ENCODE measurements around the gene GNA12. TPM values are rescaled to one million over a fixed set of nuclear protein-coding genes. Genes with fewer than 3 reads are reported as not detected.
"Not testable (repeated sequence)": the region's sequence is repeated elsewhere in the genome, so short reads cannot be mapped to it uniquely, and the experiment has no call there.

GNA12 gene
- total RNA-seq, 1 experiment from 2014 or later = 20.6 TPM

DNA sequence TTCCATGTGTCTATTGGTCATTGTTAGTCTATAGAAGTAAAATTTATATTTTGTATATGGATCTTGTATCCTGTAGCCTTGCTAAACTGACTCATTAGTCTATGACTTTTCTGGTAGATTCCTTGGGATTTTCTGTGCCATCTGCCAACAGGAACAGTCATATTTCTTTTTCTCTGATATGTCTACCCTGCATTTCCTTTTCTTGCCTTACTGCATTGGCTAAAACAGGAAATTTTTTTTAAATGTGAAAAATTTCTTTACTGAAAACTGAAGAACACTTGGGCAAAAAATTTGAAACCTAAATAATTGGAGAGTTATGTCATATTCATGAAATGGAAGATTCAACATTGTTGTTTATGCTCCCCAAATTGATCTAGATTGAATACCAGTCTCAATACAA, 88.6 kb downstream of the GNA12 start:
- DNase-seq (ENCODE audit: low read depth) = no peak

DNA sequence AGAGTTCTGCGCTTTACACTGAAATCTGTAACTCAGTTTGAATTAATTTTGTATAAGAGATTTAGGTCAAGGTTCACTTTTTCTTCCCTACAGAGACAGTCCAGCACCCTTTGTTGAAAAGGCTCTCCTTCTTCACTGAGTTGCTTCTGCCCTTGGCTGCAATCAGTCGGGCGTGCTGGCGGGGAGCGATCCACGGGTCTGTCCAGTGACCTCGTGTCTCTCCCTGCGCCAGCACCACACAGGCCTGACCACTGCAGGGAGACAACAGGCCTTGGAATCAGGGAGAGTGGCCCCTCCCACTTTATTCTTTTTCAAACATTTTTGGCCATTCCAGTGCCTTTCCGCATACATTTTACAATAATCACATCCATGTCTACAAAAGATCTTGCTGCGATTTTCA, 89.2 kb downstream of the GNA12 start:
- no peak for DNase-seq (ENCODE audit: low read depth)

DNA sequence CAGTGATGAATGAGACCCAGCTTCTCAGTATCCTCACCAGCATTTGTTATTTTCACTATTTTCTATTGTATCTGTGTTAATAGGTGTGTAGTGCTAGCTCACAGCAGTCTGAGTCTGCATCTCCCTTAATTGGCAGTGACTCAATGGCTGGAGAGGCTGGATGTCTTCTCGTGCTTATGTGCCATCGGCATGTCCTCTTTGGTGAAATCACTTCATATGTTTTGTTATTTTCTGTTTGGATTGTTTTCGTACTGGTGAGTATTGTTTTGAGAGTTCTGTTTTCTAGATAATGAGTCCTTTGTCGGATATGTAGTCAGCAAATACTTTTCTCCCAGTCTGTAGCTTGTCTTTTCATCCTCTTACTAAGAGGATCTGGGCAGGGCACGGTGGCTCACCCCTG, 90.0 kb downstream of the GNA12 start:
- no peak for DNase-seq (ENCODE audit: low read depth)

DNA sequence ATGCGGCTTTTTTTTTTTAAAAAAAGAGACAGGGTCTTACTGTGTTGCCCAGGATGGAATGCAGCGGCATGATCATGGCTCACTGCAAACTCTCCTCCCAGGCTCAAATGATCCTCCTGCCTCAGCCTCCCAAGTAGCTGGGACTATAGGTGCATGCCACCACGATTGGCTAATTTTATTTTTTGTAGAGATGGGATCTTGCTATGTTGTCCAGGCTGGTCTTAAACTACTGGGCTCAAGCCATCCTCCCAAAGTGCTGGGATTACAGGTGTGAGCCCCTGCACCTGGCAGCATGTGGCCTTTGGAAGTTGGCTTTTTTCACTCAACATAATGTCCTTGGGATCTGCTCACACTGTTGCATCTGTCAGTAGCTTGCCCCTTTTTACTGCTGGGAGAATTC, 91.0 kb downstream of the GNA12 start:
- DNase-seq (ENCODE audit: low read depth) = no peak

DNA sequence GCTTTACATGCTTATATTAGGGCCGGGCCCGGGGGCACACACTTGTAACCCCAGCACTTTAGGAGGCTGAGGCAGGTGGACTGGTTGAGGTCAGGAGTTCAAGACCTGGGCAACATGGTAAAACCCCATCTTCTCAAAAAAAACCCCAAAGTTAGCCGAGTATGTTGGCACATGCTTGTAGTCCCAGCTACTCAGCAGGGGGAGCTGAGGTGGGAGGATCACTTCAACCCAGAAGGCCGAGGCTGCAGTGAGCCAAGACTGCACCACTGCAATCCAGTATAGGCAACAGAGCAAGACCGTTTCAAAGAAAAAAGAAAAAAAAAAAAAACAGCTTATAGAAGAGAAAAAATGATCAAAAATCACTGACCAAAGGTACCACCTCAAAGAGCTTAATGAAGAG, 93.0 kb downstream of the GNA12 start:
- no peak for DNase-seq (ENCODE audit: low read depth)

DNA sequence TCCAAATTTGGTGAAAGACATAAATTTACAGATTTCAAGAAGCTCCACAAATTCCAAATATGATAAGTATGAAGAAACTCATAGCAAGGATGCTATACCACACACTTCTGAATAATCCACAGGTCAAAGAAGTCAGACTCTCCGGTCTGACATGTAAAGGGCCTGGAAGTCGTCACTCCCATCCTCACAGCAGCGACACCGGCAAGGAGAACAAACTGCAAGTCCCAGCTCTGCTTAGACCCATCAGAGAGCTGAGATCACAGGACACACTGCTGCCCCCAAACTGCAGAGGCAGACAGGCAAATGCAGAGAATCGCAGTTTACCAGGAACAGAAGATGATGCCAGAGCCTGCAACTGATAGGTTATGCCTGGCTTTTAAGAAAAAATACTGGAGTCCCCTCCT, 94.1 kb downstream of the GNA12 start:
- DNase-seq (ENCODE audit: low read depth) = no peak

DNA sequence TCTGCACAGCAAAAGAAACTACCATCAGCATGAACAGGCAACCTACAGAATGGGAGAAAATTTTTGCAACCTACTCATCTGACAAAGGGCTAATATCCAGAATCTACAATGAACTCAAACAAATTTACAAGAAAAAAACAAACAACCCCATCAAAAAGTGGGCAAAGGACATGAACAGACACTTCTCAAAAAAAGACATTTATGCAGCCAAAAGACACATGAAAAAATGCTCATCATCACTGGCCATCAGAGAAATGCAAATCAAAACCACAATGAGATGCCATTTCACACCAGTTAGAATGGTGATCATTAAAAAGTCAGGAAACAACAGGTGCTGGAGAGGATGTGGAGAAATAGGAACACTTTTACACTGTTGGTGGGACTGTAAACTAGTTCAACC, 95.4 kb downstream of the GNA12 start:
- DNase-seq (ENCODE audit: low read depth) = not testable (repeated sequence)

DNA sequence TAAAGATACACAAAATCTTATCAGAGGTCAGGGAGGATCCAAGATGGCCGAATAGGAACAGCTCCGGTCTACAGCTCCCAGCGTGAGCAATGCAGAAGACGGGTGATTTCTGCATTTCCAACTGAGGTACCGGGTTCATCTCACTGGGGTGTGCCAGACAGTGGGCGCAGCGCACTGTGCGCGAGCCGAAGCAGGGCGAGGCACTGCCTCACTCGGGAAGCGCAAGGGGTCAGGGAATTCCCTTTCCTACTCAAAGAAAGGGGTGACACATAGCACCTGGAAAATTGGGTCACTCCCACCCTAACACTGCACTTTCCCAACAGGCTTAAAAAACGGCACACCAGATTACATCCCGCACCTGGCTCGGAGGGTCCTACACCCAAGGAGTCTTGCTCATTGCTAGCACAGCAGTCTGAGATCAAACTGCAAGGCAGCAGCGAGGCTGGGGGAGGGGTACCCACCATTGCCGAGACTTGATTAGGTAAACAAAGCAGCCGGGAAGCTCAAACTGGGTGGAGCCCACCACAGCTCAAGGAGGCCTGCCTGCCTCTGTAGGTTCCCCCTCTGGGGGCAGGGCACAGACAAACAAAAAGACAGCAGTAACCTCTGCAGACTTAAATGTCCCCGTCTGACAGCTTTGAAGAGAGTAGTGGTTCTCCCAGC, 100.5 kb downstream of the GNA12 start:
- not testable (repeated sequence) for DNase-seq (ENCODE audit: low read depth)

DNA sequence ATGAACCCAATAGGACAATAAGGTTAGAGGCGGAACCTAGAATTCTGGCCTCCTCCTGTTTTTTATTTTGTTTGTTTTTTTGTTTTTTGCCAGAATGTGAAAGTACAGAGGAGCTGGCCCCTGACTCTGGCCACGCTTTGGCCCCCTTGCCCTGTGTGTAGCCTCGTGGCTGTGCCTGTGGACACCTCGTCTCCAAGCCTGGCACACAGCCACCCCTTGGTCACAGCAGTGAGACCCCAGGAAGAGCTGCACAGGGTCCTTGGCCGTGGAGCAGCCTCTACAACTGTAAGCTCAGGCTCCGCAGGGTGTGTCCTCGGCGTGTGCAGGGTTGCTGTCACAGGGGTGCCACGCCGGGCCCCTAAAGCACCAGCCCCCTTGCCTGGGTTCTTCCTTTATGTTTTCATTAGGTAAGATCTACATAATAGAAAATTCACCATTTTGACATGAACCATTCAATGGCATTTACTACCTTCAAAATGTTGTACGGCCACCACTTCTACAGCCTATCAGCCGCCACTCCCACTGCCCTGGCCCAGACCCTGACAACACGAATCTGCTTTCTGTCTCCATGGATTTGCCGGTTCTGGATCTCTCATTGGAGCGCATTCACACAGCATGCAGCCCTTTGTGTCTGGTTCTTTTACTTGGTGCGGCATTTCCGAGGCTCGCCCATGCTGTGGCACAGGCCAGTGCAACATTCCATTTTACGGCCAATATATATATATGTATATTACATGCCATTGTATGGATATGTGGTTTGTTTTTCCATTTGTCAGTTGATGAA, 105.2 kb downstream of the GNA12 start:
- no peak for DNase-seq (ENCODE audit: low read depth)

DNA sequence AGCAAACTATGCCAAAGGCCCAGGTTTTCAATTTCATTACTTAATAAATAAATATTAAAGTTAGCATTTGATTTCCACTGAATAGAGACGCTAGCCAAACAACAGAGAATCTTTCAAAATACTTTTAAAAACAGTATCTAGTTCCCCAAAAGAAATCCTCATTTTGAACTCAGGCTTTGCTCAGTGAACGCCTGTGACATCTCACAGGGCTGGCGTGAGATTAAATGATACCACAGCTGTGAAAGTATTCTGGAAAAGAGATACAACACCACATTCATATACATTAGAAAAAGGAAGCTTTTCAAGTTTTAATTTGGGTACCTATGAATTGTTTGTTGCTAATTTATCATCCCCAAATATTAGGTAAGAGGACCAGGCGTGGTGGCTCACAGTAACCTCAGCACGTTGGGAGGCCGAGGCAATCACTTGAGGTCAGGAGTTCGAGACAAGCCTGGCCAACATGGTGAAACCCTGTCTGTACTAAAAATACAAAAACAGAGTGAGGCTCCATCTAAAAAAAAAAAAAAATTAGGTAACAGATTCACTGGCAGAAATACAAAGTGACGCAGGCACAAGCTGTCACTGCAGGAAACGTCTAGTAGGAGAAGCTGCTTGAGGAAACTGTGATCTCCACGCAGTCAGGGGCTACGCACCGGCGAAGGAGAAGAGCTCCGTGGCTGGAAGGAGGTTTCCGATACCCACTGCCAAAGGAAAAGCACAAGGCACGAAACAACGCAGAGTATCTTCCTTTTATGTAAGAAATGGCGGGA, 106.2 kb downstream of the GNA12 start:
- no peak for DNase-seq (ENCODE audit: low read depth)

DNA sequence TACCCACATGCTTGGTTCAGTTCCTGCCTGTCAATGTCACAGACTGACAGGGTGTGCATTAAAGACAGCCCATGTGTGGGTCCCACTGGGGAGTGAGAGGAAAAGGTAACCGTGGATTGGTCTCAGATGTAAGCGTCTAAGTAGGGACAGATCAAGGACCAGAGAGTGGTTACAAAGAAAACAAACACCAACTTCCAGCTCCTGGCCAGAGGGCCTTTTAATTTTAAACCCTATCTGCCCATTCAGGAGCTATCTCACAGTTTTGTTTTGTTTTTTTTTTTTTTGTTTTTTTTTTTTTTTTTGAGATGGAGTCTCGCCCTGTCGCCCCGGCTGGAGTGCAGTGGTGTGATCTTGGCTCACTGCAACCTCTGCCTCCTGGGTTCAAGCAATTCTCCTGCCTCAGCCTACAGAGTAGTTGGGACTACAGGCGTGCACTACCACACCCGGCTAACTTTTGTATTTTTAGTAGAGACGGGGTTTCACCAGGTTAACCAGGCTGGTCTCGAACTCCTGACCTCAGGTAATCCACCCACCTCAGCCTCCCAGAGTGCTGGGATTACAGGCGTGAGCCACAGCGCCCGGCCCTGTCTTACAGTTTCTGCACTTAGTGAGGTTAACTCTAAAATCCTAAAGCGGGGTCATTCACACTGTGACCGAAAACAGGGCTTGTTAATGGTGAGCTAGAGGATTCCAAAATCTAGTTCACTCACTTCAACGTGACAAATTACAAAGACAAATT, 106.9 kb downstream of the GNA12 start:
- DNase-seq (ENCODE audit: low read depth) = not testable (repeated sequence)

DNA sequence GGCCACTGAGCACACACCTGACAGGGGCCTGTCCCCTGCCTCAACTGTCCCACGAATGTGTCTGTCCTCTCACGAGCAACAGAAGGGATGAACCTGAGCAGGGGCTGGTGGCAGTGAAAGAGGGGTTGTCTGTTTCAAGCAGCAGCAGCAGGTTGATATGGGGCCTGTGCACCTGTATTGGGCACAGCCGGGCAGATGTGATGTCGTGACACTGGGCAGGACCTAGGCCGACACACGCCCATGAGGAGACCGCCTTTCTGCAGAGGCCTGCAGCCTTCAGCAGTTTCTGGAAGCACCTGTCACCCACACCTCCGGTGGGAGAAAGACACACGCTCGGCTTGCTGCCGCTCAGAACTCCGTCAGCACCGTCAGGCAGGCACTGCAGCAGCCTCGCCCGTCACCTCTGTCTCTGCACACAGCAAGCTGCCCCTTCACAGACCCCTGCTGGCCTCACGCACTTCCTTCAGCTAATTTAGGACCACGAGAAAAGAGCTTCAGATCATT, 107.6 kb downstream of the GNA12 start:
- no peak for DNase-seq (ENCODE audit: low read depth)

DNA sequence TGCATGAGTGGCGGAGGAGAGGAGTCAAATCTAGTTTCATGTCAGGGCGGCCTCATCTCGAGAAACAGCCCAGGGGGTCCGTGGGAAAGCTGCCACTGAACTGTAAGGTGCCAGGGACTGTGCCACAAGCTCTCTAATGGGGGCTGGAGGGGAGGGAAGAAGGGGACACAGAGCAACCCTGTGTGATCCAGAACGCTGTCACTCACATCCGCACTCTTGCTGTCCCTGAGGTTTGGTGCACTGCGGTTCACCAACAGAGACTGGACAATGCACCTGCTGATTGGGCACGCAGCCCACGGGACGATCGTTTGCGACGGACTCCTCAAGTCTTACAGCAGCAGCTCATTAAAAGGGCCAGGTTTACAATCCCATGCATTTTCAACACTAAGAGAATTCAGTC, 108.4 kb downstream of the GNA12 start:
- no peak for DNase-seq (ENCODE audit: low read depth)

DNA sequence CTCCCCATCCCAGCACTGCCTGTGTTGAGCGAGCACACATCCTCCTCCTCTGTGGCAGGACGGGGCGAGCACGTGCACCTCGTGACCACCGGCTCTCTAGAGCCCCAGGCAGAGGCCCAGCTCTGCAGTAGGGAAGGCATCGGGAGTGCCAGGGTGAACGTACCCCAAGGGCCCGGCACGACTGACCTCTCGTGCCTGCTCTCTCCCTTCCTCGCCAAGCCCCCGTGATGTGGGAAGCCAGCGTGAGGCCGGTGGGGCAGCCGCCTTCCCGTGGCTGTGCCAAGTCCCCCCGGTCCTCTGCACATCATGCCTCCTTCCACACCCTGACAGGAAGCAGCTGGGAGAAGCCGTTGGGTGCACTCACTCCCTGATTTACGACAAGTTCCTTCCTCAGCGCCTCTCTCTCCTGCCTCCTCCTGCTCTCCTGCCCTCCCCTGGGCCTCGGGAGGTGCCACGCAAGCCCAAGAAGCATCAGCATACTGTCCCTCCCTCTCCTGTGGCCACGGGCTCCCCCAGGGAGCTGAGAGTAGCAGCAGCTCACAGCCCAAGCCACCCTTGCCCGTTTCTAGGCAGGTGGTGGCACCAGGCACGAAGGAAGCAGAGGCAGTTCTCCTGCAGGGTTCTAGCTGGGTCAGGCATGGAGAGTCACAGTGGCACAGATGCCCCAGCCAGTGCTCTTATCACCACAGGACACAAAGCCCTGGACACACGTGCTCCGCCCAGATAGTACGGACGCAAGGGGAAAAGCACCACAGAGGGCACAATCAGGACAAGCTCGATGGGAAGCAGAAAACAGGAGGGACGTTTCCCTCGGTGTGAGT, 109.1 kb downstream of the GNA12 start:
- peak; percentile 30 for DNase-seq (ENCODE audit: low read depth)

DNA sequence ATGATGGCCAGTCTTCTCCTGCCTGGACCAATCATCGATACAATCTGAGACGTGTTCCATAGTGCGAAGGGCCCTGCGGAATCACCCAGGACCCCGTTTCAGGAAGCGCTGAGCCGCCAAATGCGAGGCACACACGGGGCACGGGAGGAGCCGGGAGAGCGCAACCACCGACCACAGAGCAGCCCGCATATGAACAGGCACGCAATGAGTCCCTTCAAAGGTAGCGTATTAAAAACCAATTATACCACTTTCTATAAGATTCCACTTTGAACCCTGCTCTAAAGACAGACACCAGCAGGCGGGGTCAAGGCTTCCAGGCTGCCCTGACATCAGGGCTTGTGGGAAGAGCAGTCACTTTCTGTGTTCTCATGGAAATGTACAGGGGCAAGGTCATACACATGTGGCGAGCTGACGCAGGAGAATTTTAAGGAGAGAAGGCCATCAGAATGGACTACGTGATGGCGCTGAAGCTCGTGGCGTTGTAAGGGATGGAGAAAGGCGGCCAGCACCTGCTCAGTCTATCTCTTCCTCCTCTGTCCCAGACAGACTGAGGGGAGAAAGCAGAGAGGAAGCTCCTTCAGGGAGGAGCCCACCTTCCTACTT, 109.9 kb downstream of the GNA12 start:
- no peak for DNase-seq (ENCODE audit: low read depth)

DNA sequence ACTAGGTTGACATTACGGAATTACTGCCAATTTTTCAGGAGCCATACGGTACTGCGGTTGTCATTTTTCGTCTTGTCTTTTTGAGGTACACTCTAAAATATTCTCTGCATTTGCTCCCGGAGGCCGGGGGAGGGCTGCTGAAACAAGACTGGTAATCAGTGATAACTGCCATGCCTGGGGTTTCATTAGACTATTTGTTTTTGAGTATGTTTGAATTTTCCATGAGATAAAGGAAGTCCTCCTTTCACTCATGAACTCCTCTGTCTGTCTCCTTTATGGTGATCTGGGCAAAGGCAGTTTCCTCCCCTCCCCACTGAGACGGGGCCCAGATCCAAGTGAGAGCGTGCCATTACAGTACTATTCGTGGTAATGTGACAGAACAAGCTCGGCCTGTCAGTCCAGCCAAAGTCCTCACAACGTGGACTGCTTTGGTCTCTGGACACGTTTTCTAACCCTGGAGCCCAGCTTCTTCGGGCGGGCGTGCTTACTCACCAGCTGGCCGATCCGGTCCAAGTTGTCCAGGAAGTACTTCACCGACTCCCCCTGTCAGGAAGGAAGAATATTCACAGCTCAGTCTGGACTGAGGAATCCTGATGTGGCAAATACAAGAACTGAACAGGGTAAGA, 111.0 kb downstream of the GNA12 start:
- DNase-seq (ENCODE audit: low read depth) = peak; percentile 38

DNA sequence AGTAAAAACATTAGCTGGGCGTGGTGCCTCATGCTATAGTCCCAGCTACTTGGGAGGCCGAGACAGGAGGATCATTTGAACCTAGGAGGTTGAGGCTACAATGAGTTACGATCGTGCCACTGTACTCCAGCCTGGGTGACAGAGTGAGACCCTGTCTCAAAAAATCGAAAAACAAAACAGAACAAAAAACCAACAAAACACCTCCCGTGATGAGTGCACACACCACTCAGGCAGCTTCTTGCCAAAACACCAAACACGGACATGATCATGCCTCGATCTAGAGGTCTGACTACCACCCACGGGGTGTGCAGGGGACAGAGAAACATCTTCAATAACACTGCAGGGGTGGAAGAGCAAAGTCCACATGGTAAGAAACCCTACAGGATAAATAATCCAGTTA, 111.7 kb downstream of the GNA12 start:
- no peak for DNase-seq (ENCODE audit: low read depth)

DNA sequence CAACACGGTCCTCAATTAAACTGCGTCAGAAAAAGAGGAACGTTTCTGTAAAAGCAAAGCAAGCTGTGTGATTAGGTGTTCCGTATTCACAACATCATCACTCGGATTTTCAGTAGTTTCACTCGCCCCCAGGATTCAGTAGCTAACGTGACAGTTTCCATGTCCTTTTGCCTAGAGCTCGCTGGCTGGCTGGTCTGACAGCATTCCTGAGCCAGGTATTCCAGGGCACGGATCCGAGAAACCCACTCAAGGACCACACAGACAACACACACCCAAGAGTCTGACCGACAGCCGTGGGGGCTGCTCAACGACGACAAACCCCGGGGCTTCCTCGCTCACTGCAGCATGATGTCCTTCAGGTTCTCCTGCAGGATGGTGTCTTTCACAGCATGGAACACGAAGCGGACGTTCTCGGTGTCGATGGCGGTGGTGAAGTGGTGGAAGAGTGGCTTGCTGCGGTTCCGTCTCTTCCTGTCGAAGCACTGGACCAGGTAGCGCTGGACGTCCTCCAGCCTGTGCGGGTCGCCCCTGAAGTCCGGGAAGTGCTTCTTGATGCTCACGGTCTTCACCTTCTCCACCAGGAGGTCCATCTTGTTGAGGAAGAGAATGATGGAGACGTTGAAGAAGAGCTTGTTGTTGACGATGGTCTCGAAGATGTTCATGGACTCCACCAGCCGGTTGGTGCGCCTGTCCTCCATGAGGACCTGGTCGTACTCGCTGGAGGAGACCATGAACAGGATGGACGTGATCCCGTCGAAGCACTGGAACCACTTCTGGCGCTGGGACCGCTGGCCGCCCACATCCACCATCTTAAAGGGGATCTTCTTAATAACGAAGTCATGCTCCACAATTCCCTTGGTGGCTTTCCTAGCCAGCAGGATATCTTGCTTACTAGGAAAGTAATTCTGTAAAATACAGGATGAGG, 113.0 kb downstream of the GNA12 start:
- no peak for DNase-seq (ENCODE audit: low read depth)
